HG02981 (cell line): ENCODE data around the gene RHOV.
"Not testable (repeated sequence)": the region's sequence is repeated elsewhere in the genome, so short reads cannot be mapped to it uniquely, and the experiment has no call there.

ENCODE experiments used
- ATAC-seq: cut with Tn5 transposase; IDR thresholded peaks from one replicate; pipeline ENCODE4 v1.9.1; 2021; ENCODE audit warnings: mild to moderate bottlenecking, moderate library complexity; ENCODE audit not compliant: unreplicated experiment

RHOV gene

GRCh38 chr15:40875991-40876730, 2.1 kb upstream of the RHOV start:
- no peak for ATAC-seq

GRCh38 chr15:40872791-40873693, 992 bp downstream of the RHOV start:
- no peak for ATAC-seq

- ATAC-seq, result no peak
These were observed 2.1 kb downstream of the RHOV start for GRCh38 chr15:40871749-40872617.

- no peak for ATAC-seq
These were observed 3.3 kb downstream of the RHOV start for GRCh38 chr15:40870716-40871115.

DNA sequence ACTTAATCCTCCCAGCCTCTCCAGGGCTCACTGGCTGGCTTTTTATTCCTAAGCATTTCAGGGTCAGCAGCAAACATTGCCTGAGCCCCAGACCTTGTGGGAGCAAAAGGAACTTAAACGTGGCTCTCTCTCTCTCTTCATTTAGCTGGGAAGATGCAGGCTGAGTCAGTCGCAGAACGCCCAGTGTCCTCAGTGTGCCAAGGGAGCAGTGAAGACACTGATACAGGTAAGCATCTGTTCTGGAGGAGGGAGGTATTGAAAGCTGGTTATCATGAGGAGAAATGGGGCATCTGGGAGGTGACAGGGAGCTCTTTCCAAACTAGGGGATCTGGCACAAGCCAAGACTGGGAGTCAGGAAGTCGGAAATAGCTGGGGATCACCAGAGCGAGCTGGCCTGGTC, 4.3 kb downstream of the RHOV start:
- ATAC-seq, result no peak

GRCh38 chr15:40867199-40867598, 6.8 kb downstream of the RHOV start:
- ATAC-seq, result no peak

GRCh38 chr15:40863660-40864270, 10.3 kb downstream of the RHOV start:
- ATAC-seq, result no peak

- ATAC-seq, result not testable (repeated sequence)
These were observed 12.9 kb downstream of the RHOV start for GRCh38 chr15:40861147-40861546.

DNA sequence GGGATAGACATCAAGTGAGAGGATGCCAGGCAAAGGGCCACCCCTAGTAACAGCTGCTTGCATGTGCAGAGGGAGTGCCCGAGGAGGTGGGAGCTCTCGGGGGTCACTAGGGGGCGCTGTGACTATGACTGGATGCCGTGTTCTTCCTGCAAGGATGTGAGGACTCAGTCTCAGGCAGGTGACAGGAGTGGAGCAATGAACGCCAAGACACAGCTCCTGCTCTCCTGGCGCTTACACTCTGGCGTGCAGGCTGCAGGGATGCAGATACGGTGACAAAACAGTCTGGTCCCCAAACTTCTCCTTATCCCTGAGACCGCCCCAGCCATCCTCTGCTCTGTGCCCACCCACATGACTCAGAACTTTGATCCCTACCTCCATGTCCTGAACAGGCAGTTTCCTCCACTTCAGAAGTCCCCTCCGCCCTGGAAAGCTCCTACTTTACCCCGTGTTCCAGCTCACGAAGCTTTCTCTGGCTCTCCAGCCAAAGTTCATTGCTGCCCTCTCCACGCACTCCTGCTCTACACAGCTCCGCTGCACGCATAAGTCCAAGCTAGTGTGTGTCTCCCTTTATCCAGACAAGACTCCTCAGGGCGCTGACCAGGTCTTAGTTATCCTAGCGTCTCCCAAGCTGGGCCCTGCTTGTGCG, 14.7 kb downstream of the RHOV start:
- no peak for ATAC-seq

DNA sequence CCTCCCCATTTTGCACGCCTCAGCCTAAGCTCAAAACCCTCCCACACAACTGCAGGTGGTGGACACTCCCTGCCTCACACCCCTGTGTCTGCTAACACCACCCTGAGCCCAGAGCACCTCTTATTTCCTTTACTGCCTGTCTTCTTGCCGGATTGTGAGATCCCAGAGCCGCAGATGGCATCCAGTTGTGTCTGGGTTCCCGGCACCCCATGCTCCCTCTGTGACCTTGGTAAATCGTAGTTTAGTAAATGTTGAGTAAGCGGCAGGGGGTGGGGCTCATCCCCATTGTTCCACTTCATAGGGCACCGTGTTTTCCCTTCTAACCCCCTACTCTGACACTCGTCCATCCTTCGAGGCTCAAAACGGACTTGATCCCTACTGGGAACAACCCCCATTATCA, 15.3 kb downstream of the RHOV start:
- ATAC-seq, result no peak

DNA sequence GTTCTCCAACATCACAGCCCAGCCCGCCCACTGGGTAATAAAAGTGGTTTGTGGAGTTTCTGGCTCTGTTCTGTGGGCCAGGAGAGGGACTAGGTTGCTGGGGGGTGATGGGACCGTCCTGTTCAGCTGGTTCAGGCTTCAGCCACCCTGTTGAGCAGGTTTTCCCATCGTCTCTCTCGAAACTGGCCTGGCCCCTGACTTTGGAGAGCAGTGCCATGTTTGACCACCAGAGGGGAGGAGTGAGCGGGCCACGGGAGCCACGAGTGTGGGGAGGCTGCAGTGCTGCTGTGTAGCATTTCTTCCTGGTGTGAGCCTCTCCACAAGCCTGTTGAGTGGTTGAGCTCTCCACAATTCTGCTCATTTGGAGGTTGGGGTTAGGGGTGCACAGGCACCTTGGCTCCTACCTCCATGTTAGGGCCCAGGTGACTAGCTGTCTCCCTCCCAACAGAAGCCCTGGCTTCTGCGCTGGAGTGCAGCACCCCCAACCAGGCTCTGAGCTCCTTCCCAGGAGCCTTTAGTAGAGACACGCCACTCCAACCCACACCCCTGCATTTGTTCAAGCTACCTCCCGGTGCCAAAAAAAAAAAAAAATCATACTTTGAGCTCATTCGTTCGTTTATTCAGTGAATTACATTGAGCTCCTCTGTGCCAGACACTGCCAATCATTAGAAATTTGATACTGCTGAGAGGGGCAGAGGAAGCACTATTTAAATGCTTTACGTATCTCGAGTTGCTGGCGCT, 16.3 kb downstream of the RHOV start:
- peak; percentile 61 for ATAC-seq

- ATAC-seq, result no peak
These were observed 17.3 kb downstream of the RHOV start for GRCh38 chr15:40856746-40857145.

DNA sequence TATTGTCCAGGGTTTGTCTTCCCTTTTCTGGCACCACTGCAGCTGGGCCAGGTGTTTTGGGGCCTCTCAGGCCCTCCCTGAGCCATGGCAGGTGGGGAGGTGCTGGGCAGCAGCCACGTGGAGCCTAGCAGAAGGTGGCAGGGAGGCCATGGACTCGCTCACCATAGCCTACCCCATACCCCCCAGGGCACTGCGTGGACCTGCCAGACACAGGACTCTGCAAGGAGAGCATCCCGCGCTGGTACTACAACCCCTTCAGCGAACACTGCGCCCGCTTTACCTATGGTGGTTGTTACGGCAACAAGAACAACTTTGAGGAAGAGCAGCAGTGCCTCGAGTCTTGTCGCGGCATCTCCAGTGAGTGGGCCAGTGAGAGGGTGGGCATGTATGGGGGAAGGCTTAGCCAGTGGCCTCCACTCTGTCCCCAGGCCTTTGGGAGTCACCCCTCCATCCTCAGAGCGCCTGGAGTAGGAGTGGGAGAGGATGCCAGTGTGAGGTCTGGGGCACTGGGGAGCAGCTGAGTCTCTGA, 18.3 kb downstream of the RHOV start:
- ATAC-seq, result no peak

- no peak for ATAC-seq
These were observed 19.9 kb downstream of the RHOV start for GRCh38 chr15:40854161-40854560.

DNA sequence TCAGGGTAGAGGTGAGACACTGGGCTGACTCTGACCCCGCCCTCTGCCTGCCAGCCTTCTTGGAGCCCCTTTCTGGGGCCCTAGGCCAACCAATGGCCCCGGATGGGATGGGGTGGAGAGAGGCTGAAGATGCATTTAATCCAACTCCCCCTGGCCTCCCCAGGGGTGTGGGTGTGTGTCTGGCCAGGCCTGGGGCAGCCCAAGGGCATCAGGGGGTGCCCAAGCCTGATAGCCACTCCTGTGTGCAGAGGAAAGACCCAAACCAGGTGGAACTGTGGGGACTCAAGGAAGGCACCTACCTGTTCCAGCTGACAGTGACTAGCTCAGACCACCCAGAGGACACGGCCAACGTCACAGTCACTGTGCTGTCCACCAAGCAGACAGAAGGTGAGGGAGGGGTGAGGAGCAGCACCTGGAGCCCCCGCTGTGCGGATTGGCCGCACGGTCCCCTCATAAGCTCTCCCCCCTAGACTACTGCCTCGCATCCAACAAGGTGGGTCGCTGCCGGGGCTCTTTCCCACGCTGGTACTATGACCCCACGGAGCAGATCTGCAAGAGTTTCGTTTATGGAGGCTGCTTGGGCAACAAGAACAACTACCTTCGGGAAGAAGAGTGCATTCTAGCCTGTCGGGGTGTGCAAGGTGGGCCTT, 20.7 kb downstream of the RHOV start:
- no peak for ATAC-seq

DNA sequence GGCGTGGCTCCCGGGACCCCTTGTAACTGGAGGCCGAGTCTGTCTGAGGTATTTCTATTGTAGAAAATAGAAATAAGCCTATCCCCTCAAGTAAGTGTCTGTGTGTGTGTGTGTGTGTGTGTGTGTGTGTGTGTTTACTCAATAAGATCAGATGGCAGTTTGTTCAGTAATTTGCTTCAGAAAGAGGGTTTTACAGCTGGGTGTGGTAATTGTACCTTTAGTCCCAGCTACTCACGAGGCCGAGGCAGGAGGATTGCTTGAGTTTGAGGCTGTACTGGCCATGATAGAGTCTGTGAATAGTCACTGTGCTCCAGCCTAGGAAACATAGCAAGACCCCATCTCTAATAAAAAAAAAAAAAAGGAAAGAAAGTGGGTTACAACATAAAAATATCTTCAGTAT, 21.5 kb downstream of the RHOV start:
- no peak for ATAC-seq

- no peak for ATAC-seq
These were observed 23.4 kb downstream of the RHOV start for GRCh38 chr15:40850576-40851112.

- no peak for ATAC-seq
These were observed 26.6 kb downstream of the RHOV start for GRCh38 chr15:40847223-40847961.
